ENCODE measurements around the gene ENDOV.
A peak's percentile ranks its signal among the peaks of the same experiment; 100 is the strongest.
"Not testable (repeated sequence)": the region's sequence is repeated elsewhere in the genome, so short reads cannot be mapped to it uniquely, and the experiment has no call there.

The ENDOV gene

DNA sequence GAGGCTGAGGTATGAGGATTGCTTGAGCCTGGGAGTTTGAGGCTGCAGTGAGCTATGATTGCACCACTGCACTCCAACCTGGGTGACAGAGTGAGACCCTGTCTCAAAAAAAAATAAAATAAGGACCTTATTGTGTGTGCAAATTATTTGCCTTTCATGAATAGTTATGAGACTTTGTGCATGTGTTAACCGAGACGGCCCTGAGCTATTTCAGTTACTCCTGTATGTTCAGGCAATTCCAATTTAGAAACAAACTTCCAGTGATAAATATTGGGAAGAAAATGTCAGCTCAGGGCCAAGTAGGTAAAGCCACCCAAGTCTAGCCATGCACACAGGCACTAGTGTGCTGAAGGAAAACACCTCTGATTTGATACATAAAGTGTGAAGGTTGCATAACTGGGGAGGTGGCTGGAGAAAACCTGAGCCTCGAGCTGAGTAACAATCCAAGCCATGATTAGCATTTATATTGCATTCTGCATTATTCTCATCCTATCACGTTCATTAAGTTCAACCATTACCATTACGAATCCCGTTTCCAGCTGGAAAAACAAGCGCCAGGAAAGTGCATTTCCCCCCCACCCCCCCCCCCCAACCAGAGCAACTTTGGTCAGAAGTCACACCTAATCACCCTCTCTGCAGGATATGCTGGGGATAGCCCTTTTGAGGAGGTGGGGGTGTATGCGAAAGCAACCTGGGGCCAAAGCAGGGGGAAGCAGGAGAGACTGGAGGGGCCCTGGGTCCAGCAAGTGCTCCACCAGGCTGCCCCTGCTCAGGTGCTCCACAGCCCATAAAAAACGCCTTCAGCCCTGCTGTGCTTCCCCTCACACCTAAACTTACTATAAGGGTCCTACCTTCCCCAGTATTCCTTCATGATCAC lies 18.6 kb upstream of the ENDOV start:
- TF ChIP-seq, protein P1, sequence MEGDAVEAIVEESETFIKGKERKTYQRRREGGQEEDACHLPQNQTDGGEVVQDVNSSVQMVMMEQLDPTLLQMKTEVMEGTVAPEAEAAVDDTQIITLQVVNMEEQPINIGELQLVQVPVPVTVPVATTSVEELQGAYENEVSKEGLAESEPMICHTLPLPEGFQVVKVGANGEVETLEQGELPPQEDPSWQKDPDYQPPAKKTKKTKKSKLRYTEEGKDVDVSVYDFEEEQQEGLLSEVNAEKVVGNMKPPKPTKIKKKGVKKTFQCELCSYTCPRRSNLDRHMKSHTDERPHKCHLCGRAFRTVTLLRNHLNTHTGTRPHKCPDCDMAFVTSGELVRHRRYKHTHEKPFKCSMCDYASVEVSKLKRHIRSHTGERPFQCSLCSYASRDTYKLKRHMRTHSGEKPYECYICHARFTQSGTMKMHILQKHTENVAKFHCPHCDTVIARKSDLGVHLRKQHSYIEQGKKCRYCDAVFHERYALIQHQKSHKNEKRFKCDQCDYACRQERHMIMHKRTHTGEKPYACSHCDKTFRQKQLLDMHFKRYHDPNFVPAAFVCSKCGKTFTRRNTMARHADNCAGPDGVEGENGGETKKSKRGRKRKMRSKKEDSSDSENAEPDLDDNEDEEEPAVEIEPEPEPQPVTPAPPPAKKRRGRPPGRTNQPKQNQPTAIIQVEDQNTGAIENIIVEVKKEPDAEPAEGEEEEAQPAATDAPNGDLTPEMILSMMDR (conservative IDR thresholded peaks at IDR 0.05) = no peak

DNA sequence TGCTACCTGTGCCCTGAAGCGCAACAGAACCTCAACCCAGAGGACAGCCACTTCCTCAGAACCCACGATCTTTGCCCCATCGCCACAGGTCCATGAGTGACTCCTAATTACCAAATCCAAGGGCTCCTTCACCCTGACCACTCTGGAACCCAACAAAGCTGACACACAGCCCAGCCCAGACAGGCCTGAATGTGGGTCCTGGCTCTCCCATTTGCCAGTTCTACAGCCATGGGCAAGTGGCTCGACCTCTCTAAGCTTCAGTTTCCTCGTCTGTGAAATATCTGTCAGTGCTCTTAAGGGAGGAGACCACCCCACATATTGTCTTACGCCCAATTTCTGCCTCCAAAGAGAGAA lies 18.0 kb upstream of the ENDOV start:
- no peak overlapping the region for H3K27ac ChIP-seq
- TF ChIP-seq, protein P1 (conservative IDR thresholded peaks at IDR 0.05) = no peak

More for the DNA sequence above, 18.6 kb upstream of the ENDOV start:
- no peak overlapping the region for H3K27ac ChIP-seq

- TF ChIP-seq, protein P1 (conservative IDR thresholded peaks at IDR 0.05) = no peak
- H3K27ac ChIP-seq = no peak overlapping the region
These were observed 17.3 kb upstream of the ENDOV start for GRCh38 chr17:80397686-80398085.

- not testable (repeated sequence) for H3K27ac ChIP-seq
These were observed 13.9 kb upstream of the ENDOV start for GRCh38 chr17:80401086-80401485.

- H3K27ac ChIP-seq = not testable (repeated sequence)
These were observed 12.9 kb upstream of the ENDOV start for GRCh38 chr17:80402102-80402501.

GRCh38 chr17:80402959-80403358 lies 12.0 kb upstream of the ENDOV start:
- no peak overlapping the region for H3K27ac ChIP-seq
- TF ChIP-seq, protein P1 (conservative IDR thresholded peaks at IDR 0.05) = no peak

- TF ChIP-seq, protein P1 (conservative IDR thresholded peaks at IDR 0.05) = no peak
- no peak overlapping the region for H3K27ac ChIP-seq
These were observed 8.8 kb upstream of the ENDOV start for GRCh38 chr17:80406146-80406545.

DNA sequence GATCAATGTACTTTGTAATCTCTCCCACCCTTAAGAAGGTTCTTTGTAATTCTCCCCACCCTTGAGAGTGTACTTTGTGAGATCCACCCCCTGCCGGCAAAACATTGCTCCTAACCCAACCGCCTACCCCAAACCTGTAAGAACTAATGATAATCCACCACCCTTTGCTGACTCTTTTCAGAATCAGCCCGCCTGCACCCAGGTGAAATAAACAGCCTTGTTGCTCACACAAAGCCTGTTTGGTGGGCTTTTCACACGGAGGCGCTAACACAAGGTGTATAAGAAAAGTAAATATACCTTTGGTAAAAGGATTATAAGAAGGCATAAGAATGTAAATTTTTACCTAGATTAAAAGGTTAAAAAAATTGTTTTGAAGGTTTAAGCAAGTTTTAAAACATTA lies 7.0 kb upstream of the ENDOV start:
- peak overlapping the region; percentile 11; the same call in 1 of the 2 replicates for H3K27ac ChIP-seq

DNA sequence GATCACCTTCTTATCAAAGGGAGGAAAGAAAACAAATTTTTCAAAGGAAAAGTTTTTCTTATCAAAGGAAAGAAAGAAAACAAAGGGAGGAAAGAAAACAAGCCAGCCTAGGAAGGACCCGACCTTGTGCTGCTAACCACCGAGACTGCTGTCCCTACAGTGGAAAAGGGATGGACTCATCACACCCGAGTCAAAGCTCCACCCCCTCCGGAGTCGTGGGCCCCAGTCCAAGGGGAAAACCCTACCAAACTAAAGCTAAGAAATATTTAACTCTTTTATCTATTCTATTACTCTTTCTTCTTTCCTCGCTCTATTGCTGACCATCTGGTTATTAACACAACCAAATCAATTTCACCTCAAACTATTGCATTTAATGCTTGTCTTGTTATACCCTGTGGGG lies 6.1 kb upstream of the ENDOV start:
- H3K27ac ChIP-seq = peak overlapping the region; percentile 11; the same call in 1 of the 2 replicates
- TF ChIP-seq, protein P1 (conservative IDR thresholded peaks at IDR 0.05) = no peak

Data from VCaP (cell line).